GM21360 (cell line): ENCODE results near the gene WIZ.

ENCODE experiments used
- ATAC-seq: cut with Tn5 transposase; IDR thresholded peaks from one replicate; pipeline ENCODE4 v1.9.1; 2021; ENCODE audit warnings: mild to moderate bottlenecking, moderate library complexity; ENCODE audit not compliant: unreplicated experiment

The WIZ gene

DNA sequence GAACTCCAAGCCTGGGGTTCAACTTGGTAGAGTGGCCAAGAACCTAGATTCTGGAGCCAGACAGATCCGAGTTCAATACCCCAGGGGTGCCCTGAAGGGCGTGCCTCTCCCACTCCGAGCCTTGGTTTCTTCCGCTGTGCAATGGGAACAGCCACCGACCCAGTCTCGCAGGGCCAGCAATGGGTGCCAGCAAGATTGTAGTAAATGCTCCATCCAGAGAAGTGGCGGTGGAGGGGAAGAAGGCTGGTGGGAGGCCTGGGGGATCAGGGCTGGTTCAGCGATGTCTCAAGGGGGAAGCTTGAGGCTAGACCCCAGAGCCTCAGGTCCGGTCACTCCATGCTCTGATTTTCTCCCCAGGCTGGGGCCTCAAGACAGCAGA is 4.5 kb downstream of the WIZ start:
- no peak for ATAC-seq

DNA sequence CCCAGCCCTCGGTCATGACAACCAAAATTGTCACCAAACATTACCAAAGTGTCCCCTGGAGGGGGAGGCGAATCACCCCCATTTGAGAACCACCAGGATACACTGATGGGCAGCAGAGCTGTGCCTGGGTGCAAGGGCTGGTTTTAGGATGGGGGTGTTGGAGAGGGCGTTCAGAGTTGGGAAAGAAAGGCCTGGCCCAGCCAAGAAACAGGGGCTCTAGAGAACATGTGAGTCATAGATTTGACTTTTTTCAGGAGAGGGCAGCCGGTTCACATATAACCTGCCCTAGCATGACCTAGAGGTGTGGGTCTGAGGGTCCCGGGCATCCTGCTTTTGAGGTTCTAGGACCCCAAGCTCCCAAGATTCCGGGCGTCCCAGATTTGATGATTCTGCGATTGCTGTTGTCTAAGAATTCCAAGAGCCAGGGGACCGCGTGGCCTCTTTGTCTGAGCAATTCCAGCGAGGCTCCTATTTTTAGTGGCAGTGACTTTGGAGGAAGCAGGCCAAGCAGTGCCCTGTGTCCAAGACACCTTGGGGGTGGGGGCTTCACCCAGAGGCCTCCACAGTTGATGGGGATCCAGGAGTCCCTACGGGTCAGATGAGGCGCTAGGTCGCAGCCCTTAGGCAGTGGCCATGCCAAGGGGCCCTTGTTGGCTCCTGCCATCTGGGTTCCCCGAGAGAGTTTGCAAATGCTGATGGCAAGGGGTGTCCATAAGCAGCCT is 5.1 kb downstream of the WIZ start:
- ATAC-seq, result no peak

DNA sequence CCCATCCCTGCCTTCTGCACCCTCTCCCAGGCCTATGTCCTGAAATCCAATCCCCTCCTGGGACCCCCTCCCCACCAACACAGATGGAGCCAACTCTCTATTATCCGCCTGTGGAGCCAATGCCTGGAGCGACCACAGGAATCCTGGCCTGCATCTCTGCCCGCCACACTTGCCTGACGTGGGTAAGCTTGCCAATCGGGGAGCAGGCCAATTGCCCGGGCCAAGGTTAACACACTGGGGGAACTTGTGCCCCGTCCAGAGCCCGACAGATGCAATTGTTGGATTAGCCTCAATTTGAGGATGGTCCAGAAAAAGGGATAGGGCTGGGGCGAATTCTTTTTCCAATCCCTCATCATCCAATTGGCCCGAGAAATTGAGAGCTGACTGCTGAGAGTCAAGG is 5.9 kb downstream of the WIZ start:
- no peak for ATAC-seq

DNA sequence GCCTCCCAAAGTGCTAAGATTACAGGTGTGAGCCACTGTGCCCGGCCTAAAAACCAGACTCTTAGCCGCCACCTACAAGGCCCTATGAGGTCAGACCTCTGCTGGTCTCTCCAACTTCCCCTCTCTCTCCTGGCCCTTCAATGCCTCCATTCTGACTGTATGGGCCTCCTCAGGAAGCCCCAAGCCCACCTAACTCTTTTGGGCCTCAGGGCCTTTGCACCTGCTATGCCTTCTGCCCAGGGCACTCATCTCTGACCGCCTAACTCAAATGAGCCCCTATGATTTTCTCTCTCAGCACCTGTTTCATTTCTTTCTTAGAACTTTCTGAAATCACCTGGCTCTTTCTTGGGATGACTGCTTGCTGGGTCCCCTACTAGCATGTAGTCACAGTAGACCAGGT is 6.4 kb downstream of the WIZ start:
- no peak for ATAC-seq

DNA sequence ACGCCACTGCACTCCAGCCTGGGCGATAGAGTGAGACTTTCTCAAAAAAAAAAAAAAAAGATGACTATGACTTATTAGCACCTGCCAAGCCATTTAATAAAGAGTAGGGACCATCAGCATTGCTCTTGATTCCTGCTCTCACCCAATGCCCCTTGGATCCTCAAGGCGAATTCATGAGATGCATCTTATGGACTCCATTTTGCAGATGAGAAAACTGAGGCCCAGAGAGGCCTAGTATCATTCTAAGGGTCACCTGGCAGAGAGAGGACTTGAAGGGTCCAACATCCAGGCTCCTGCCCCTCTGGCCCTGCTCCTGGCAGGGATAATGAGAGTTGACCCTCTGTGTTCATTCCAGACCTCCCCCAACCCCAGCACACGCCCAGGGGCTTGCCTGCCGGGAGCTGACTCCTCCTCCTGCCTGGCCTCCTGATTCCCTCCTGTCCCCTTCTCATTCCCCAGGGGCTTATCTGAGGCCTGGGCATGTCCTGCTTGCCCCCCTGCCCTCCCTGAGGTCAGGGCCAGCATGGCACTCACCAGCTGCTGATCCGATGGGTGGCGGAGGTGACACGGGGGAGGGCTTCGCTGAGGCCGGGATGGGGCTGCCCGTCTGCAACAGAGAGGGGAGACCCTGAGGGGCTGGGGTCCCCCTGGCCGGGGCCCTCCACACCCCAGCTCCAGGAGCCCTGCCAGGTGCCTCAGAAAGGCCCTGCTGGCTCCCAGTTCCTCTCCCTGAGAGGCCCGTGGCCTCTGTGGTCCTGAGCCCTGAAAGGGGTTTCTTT is 7.4 kb downstream of the WIZ start:
- no peak for ATAC-seq

DNA sequence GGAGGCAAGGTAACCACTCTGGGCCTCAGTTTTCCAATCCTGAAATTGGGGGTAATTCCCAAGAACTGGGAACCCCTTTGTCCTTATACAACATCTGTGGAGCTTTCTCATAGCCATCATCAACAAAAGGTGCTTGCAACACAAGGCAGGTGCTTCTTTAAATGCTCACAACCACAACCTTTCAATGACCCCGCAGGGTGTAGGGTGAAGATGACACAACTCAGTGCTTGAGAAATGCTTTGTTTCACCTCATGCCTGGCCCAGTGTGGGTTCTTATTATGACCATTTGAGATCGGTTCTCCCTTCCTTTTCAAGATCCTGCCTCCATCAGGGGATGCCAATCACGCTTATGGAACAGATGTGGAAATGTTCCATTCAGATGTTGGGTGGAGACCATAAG is 8.4 kb downstream of the WIZ start:
- no peak for ATAC-seq

DNA sequence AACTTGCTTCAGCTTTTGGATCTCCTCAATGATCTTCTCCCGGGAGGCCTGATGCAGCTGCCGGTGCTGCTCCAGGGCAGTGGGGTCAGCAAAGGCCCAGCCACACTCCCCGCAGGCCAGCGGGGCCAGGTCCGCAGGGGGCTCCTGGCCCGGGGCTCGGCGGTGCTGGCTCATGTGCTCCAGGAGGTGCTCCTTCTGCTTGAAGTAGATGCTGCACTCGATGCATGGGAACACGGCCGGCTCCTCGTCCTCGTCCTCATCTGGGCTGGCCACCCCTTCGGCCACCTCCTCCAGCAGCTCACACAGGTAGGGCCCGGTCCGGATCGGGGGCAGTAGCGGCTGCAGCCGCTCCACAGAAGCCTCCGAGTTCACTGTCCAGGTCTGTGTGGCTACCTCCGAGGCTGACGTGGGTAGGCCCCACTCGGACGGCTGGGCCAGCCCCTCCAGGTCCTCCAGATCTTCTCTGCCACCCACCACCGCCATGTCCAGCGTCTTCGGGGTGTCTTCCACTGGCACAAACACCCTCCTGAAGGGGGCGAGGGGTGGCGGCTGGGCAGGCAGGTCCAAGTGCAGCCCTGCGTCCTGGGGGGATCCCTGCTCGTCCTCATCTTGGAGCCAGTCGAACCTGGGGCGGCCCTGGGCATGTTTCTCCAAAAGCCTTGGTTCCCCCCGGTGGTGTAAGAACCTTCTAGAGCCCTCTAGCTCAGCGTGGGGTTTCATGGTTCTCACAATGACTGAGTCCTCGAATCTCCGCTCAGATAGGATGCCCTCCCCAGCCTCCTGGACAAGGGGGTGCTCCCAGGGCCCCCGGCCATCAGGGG is 9.7 kb downstream of the WIZ start:
- no peak for ATAC-seq

DNA sequence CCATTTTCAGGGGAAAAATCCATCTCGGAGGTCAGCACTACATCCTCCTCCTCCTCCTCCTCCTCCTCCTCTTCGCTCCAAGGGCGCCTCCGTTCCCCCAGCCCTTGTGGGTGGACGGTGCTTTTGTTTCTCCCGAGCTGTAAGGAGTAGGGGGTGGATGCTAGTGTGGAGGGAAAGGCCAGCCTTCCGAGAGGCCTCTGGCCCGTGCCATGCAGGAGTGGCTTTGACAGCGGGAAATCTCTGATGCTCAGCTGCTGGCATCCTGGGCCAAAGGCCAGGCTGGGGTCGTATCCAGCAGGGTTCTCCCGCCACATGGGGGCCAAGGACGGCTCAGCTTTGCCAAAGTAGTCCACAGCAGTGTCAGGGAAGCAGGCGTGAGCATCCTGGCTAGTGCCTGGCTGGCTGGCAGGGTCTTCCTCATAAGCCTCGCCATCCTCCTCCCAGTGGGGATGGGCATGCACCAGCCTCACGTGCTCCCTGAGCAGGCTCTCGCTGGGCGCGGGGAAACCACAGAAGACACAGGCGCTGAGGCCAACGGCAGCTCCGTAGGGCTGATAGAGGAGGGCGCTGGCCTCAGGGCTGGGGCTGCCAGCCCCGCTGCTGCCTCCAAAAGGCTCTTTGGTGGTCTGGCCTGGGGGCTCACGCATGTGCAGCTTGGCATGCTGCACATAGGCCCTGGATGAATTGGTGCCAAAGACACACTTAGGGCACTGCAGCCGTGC is 10.5 kb downstream of the WIZ start:
- no peak for ATAC-seq

DNA sequence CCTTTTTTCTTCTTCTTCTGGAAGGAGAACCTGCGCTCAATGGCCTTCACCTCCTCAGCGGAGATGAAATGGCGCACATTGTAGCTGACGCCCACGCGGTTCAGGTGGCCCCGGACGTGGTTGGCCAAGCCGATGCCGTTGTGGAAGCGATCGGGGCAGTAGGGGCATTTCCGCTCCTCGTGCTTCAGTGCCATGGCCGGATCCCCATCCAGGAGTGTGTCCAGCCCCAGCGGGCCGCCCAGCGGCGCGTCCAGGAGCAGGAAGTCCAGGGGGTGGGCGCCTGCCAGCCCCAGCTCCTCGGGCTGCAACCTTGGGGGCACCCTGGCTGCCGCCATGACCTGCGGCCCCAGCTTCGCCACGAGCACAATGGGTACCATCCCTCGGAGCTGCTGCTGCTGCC is 11.2 kb downstream of the WIZ start:
- no peak for ATAC-seq

DNA sequence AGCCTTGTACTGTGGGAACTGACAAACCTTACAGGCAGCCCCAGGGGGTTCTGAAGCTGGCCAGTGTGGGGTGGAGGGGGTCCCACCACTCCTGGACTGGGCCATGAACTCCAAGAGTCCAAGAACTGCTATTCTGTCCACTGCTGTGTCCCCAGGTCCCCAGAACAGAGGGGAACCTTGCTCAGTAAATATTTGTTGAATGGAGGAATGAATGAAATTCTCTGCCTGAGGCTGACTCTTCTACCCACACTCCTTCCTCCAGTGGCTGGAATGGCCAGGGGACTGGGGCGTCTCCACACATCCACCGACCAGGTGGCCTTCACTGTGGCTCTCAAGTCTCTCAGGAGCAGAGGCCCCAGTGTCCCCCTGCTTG is 11.6 kb downstream of the WIZ start:
- ATAC-seq, result no peak

DNA sequence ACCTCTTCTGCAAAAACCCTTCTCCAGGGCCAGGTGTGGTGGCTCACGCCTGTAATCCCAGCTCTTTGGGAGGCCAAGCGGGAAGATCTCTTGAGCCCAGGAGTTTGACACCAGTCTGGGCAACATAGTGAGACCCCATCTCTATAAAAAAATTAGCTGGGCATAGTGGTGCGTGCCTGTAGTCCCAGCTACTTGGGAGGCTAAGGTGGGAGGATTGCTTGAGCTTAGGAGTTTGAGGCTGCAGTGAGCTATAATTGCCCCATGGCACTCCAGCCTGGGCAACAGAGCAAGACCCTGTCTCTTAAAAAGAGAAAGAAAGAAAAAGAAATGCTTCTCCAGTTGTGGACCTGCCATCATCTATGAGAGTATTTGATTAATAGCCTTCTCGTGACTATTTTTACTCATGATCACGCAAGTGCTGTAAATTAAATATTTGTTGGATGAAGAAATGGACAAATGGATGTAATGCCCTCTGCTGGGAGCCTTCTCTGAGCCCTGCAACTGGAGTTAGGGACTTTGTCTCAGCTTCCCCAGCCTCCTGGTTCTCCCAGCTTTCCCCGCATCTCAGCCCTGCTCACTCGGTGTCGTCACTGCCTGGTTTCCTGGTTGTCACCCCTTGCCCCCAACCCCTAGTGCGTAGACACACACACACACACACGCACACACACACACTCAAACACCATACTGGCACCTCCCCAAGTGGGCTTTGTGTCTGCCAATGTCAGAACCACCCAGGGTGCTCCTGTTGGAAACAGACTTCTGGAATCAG is 12.2 kb downstream of the WIZ start:
- no peak for ATAC-seq

DNA sequence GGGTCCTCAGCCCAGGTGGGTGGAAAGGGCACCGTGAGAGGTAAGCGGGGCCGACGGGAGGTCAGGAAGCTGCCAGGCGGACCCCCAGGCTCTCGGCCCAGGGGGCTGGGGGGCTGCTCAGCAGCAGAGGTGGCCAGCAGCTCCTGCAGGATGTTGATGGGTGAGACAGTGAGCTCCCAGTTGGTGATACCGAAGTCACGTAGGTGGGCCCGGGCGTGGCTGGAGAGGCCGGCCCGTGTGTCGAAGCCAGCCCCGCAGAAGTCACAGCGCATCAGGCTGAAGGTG is 13.0 kb downstream of the WIZ start:
- no peak for ATAC-seq

DNA sequence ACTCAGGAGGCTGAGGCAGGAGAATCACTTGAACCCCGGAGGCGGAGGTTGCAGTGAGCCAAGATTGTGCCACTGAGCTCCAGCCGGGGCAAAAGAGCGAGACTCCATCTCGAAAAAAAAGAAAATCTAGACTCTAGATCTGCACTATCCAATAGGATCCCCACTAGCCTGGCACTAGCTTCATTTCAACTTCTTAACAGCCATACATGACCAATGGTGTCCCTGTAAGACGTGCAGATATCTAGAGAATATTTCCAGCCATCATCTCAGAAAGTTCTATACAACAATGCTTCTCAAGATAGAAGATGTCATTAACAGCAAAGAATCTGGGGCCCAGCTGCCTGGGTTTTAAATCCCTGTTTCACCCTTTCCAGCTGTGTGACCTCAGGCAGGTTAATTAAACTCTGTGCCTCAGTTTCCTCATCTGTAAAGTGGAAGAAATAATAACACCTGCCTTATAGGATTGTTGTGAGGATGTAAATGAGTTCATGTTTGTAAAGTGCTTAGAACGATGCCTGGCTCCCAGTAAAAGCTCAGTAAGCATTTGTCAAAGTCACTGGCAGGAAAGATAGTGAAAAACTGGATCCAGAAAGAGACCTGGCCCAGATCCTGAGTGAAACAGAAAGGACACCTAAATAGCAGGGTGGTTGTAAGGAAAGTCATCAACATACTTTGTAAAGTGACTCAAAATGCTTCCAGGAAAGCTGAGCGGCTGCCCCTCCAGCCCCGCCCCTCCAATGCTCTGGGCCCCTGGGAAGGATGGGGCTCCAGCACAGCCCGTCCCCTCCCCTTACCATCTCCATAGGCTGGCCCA is 13.5 kb downstream of the WIZ start:
- no peak for ATAC-seq

DNA sequence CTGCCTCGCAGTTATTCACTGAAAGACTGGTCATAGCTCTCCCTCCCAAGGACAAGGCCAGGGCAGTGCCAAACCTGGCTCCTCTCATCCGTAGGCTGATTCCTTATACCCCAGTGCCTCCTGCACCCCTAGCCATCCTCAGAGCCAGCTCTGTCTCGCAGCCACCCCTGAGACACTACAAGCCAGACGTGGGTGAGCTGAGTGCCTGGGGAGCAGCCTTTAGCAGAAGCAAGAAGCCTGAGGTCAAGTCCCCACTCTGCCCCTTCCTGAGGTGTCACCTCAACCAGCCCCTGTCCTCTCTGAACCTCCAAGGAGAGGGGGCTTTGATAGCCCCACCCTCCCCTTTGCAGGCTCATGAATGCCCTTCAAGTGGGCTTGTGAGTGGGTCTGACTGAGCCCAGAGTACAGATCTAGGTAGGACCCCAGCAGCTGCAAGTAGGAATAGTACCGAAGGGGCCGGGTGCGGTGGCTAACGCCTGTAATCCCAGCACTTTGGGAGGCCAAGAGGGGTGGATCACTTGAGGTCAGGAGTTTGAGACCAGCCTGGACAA is 16.2 kb downstream of the WIZ start:
- ATAC-seq, result no peak

DNA sequence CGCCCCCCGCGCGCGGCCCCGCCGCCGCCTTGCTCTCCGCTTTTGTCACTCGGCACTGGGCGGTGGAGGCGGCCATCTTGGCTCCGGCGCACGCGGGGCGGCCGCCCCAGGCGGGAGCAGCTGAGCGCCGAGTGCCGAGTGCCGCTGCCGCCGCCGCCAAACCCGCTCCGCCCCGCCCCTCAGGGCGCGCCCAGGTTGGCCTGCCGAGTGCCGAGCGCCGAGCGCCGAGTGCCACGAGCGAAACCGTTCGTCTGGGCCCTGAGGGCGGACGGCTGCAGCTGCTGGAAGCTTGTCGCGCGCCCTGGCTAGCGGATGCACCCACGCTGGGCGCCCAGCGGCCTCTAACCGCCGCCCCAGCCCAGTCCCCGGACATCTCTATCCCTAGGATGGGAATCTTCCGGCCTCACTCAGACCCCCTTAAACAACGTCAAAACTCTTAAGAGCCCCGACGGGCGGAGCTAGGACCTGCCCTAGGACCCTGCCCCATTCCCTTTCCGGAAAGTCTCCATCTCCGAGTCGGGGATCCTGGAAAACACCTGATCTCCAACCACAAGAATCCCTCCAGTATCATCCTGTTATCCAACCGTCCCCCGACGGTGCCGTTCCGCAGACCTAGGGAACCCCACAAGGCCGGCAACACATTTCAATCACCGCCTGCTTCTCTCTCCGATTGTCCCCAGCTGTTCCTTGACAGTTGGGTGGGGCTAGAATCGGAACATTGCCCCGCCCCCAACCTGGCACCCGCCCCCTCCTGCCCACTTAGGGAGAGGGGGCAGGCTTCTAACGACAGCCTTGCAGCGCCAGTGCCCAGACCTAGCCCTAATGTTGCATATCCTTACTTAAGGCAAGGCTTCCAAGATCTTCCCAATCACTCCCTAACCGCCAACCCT is 16.9 kb downstream of the WIZ start:
- peak; percentile 80 for ATAC-seq

DNA sequence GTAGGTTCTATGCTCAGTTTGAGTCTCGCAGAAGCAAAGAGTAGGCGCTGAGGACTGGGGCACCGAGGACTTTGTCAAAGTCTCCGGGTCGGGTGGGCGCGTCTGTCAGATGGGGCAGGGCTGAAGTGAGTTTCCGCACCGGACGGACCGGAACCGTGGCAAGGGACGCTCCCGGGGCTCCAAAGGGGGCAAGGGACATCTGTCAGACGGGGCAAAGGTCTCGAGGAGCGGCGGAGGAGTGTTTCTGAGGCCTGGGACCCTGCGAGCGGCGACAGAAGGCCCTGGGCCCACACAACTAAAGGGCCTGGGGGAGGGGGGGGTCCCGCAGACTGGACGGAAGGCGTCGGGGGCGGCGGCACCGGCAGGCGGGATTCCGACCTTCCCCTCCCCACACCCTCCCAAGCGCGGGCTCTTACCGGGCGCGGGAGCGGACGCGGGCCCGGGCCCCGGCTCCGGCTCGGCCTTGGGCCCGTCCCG is 17.7 kb downstream of the WIZ start:
- ATAC-seq, result no peak

DNA sequence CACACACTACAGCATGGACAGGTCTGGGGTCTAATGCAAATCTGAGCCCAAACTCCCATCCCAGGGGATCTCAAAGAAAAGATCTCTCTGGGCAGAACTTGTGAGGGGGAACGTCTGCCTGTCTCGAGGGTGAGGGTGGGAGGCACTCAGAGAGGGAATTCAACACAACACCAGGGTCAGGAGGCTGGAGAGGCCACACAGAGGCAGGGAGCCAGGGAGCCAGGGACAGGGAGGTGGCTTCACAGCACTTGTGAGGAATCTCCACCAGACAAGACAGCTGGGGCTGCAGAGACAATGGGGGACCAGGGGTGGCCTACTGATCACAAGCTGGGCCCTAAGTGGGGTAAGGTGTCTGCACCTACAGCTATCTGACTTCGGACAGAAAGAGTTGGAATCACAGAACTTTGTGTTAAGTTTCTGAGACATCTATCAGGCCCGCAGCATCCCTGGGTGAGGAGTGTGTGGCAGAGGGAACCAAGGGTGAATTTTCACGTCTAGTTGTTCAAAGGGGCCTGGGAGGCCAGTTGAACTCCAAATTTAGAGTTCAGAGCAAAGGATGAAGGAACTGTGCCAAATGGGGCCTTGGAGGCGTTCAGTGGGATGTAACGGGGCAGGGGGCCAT is 18.2 kb downstream of the WIZ start:
- no peak for ATAC-seq

DNA sequence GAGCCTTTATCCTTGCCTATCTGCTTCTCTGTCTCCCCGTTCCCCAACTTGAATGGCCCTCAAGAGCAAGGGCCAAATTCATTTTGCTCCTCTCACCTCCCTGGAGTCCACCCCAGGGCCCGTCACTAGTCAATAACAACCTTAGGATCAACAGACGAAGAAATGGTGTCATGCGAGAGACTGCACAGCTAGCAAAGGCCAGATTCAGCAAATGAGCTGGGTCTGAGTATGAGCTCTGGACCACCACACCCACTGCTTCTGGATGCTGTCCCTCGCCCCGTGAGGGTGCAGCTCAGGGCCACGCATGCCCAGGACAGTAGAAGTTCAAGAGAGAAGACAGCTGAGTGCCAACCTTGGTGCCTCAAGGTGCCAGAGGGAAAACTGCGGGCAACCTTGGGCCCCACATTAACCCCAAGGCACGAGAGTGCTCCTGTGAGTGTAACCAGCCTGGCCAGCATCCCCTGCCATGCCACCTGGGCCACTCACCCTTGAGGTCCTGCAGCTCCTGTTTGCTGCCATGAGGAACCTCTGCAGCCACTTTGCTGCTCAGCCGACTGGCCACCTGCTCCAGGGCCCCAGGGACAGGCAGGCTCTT is 19.1 kb downstream of the WIZ start:
- no peak for ATAC-seq
